OCI-LY1 (cell line): Measurements from ENCODE around the gene MIA3.

Experiments used
- EZH2 ChIP-seq: fragments of 200-600 bp; sonication (generic), shearing (Covaris generic); IDR thresholded peaks from 2 replicates; pipeline ENCODE4 v1.8.0; 2017; ENCODE audit warnings: borderline replicate concordance, mixed run types, mild to moderate bottlenecking, antibody characterized with exemption, low read length, moderate library complexity, mixed read lengths
- TF ChIP-seq, protein P1 (sequence below): fragments of 200-600 bp; sonication (generic), shearing (Covaris generic); IDR thresholded peaks from 2 replicates; pipeline ENCODE4 v1.5.1; 2017; ENCODE audit warnings: mild to moderate bottlenecking, antibody characterized with exemption, low read length, moderate library complexity, mixed read lengths

DNA sequence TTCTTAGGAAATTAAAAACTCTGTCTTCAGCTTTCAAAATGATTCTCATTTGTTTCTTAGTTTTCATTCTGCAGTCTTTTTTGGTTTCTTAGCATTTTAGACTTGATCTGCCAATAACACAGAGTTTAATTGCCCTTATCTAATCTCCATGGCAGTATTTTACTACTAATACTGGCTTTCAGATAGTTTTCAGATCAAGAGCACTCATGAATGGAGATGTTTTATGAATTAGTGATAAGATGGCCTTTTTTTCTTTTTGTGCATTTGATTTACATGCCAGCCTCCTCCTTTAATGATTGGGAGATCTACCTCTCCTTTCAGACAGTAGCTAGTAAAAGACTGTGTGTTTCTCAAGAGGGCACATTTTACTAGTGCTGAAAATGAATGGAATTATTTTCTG lies 5.6 kb downstream of the MIA3 start:
- TF ChIP-seq, protein P1, sequence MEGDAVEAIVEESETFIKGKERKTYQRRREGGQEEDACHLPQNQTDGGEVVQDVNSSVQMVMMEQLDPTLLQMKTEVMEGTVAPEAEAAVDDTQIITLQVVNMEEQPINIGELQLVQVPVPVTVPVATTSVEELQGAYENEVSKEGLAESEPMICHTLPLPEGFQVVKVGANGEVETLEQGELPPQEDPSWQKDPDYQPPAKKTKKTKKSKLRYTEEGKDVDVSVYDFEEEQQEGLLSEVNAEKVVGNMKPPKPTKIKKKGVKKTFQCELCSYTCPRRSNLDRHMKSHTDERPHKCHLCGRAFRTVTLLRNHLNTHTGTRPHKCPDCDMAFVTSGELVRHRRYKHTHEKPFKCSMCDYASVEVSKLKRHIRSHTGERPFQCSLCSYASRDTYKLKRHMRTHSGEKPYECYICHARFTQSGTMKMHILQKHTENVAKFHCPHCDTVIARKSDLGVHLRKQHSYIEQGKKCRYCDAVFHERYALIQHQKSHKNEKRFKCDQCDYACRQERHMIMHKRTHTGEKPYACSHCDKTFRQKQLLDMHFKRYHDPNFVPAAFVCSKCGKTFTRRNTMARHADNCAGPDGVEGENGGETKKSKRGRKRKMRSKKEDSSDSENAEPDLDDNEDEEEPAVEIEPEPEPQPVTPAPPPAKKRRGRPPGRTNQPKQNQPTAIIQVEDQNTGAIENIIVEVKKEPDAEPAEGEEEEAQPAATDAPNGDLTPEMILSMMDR, result no peak
- no peak for TF ChIP-seq EZH2
